HG02610 (cell line): ENCODE results near the gene RARRES1.
A peak's percentile ranks its signal among the peaks of the same experiment; 100 is the strongest.

ENCODE experiments used
- ATAC-seq: cut with Tn5 transposase; IDR thresholded peaks from one replicate; pipeline ENCODE4 v1.9.1; 2021; ENCODE audit warnings: mild to moderate bottlenecking, moderate library complexity; ENCODE audit not compliant: unreplicated experiment

Gene RARRES1

DNA sequence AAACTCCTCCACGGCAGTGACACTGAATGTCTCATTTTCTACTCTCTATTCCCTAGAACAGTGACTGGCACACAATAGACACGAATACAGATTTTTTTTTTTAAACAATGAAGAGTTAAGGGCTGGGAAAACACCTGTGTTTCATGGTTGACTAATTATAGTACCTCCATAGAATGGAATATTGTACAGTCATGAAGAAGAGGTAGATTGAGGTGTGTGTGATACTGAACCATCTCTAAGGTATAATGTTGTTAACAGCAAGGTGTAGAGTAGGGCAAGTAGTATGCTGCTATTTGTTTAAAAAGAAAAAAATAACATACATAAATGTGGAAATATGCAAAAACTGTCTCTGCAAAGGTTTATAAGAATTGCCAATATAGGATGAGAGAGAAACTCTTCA, 5.2 kb upstream of the RARRES1 start:
- ATAC-seq = no peak

DNA sequence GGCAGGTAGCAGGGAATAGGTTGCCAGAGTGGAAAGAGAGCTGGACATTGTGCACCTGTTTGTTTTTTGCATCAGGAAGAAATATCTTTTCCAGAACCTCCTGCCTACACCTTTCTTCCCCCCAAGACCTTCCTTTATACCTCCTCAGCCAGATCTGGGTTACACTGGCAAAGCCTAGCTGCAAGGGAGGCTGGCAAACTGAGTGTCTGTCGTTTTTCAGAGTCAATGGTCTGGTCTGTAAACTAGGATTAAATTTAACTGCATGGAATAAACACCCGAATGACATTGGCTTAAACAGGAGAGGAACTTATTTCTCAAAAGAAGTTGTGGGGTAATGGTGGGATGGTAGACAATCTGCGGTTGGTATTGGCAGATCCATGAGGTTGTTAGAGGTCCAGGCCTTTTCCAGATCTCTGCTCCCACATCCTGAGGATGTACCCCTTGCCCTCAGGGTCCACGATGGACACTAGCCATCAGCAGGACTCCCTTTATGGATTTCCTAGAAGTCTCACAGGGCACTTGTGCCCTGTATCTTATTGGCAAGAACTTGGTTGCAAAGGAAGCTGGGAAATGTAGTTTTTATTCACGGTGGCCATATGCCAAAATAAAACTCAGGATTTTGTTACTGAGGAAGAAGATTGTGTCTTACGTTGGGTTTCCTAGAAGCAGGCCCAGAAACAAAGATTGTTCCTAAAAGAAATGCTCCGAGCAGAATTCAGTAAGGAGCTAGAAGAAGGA, 3.2 kb upstream of the RARRES1 start:
- no peak for ATAC-seq

DNA sequence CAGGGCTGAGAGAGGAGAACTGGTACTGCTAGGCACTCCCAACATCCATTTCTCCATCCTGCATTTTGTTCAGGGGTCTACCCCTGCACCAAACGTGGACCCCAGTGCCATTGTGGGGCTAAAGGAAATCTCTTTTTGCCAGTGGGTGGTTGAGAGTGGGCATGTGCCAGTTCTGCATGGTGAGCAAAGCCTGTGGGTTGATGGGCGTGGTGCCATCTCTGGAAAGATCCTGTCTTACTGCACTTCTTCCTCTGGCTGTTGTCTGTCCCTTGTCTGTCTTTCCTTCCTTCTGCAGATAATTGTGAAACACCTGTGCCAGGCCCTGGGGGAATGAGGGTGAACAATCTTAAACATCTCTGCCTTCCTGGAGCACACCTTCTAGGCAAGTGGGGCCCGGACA, 1.4 kb upstream of the RARRES1 start:
- ATAC-seq = no peak

GRCh38 chr3:158732856-158733200, 571 bp upstream of the RARRES1 start:
- no peak for ATAC-seq

DNA sequence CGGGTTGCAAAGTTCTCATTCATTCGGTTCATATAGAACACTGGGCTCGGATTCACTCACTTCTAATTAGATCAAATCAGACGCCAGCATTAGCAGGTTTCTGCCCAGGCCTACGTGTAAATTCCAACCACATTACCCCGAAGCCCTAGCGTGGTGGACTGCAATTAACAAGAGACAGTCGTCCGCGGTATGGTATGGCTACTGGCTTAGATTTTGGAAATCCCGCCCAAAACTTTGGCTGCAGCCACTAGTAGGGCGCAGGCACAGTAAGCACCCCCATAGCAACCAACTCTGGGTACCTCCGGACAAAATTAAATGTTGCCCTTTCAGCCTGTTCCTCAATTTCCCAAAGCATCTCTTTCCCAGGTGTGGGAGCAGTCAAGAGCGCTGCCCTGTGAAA, 771 bp downstream of the RARRES1 start:
- no peak for ATAC-seq

GRCh38 chr3:158728851-158729250, 3.4 kb downstream of the RARRES1 start:
- ATAC-seq = no peak

DNA sequence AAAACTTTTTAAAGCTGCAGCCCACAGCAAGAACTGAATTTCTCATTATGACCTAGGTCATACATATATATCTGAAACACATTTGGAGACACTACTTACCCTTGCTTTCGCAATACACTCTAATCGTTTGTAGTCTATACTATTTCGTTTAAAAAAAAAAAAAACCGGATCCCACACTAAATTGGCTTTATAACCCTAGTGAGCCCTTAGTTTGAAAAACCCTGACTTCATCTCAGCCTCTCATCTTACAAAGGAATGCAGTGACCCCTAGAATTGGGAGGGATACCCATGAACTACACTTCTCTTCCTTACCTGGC, 4.2 kb downstream of the RARRES1 start:
- ATAC-seq = no peak

GRCh38 chr3:158727206-158728060, 4.8 kb downstream of the RARRES1 start:
- peak; percentile 50 for ATAC-seq

- no peak for ATAC-seq
Observed at GRCh38 chr3:158725348-158726011, 6.8 kb downstream of the RARRES1 start.

DNA sequence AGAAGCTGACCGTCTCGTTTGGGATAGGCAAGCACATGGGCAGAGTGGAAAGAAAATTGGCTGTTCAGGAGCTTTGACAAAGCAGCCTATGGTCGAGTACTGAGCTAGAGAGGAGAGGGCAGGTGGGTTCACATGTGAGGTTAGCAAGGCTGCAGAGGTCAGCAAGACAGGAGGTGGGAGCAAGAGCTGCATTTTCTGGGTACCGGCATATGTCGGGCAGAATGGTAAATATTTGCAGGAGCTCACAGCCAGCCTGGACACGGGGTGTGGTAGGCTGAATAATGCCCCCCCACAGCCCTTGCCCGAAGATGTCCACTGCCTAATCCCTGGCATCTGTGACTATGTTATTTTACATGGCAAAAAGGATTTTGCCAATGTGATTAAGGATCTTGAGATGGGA, 8.3 kb downstream of the RARRES1 start:
- ATAC-seq = no peak

GRCh38 chr3:158722108-158722507, 10.1 kb downstream of the RARRES1 start:
- no peak for ATAC-seq

DNA sequence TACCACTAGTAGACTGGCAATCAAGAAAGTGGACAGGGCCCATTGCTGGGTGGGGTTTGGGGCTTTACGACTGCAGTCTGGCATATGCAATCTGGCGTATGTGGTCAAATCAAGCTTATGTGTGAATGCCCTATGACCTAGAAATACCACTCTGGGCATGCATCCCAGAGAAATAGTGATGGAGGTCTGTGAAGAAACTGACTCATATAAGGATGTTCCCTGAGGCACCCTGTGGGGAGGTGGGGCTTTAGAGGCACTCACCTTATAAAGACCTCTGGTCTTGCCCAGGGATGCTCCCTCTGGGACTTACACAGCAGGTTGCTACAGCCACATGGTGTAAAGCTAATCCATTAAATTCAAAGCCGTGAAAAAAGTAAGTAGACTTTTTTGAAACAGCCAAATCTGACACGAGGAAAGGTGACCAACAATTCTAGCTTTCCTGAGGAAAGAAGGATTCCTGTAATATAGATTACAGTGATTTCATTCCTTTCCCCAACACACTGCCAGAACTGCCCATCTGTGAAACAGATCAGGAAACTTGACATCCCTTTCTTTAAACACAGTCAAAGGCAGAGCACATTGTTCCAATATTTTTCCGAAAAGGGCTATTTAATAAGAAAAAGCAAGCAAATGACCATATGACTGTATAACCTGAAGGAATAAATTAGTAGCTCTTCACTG, 13.6 kb downstream of the RARRES1 start:
- no peak for ATAC-seq

- no peak for ATAC-seq
Observed at GRCh38 chr3:158717576-158717975, 14.7 kb downstream of the RARRES1 start.

- ATAC-seq = no peak
Observed at GRCh38 chr3:158713094-158713499, 19.2 kb downstream of the RARRES1 start.

DNA sequence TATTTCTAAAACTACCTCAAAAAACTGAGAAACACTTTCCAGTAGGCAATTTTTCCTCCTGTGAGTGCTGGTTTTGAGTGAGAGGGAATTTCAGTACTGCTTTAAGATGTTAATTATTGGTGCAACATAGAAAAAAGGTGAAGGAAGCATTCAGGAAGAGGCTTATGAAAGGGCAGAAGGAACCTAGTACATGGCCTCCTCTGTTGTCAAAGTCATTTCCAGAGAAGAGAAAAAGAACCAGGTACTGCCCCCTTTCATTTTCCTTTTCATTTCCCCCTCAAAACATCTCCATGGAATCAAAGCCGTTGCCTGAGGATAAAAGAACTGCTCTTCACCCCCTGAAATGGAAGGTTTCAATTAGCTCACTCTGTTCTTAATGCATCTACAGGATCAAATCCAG, 19.8 kb downstream of the RARRES1 start:
- no peak for ATAC-seq

DNA sequence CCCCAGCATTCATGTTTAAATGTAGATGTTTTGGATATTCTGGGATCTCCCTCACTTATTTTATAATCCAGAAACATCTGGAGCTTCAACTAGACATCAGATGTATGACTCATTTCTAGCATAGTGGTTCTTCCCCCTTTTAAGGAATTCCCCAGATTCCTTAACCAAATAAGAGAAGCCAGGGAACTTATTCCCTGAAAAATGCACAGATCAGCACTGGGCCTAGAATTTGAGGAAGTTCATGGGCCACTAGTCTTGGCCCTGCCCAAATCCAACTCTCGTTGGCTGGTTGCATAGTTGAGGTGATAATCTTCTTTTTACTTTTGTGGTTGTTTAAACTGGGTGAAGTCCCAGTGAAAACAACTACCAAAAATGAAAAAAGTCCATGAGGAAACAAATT, 20.4 kb downstream of the RARRES1 start:
- ATAC-seq = peak; percentile 70

DNA sequence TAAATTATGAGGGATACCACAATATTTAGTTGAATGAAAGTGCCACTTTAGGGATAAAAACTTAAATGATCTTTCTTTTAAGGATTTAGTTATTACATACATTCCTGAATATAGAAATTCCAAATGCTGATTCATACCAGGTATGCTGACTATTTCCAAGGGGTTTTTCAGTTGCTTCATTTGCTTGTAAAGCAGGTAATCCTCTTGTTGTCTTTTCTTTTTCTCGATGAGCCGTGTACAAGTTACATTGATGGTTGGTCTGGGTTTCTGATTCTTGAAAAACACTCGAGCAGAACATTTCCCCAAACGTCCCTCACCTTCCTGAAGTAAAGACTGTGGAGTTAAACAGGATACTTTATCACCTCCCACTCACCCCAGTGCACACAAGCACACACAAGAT, 21.7 kb downstream of the RARRES1 start:
- no peak for ATAC-seq

DNA sequence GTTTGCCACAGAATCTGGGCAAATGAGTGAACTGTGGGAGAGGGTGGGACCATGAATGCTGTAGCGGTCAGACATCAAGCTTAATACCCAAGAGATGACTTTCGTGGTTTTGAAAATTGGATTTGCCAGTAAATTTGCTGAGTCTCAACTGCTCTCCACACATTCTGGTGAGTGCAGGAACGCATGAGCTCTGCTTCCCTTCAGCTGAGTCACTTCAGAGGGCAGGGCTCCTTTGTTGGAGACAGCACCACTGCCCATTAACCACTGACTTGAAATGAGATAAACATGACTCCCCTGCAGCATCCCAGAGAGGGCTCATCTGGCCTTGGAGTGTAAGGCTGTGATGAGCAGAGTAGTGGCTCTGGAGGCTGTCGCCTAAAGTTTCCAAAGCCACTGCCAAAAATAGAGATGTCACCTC, 22.6 kb downstream of the RARRES1 start:
- no peak for ATAC-seq

- no peak for ATAC-seq
Observed at GRCh38 chr3:158703566-158703965, 28.7 kb downstream of the RARRES1 start.

- ATAC-seq = no peak
Observed at GRCh38 chr3:158702815-158703481, 29.3 kb downstream of the RARRES1 start.
